Measurements from ENCODE around the gene TIPRL. TPM values are rescaled to one million over a fixed set of nuclear protein-coding genes. Genes with fewer than 3 reads are reported as not detected.
A peak's percentile ranks its signal among the peaks of the same experiment; 100 is the strongest.

Gene TIPRL
- total RNA-seq, 4 donors from 2014 or later, result 14.5 to 45.1 (median 23.7) TPM

- TF ChIP-seq CTCF (IDR thresholded peaks at IDR 0.05) (no peak), POLR2A (IDR thresholded peaks at IDR 0.05) (no peak)
- Histone ChIP-seq H3K4me3 (no peak overlapping the region), H3K27me3 (peaks cover 0 to 7% (median 0%) of the 10 kb centered on the region in 4 donors), H3K27ac (peak overlapping the region in 3 of 4 donors; percentile 84 to 90 (median 88)), H3K36me3 (no peaks in the 10 kb centered on the region), H3K9me3 (no peaks in the 10 kb centered on the region), H3K4me1 (peaks cover 12 to 38% (median 13%) of the 10 kb centered on the region in 3 donors)
- intact Hi-C loops (cut with DNase I), result no loop called here
- WGBS, 2 donors, result 49 to 60% methylated on average over 5 of the region's 5 CpGs
- no peak for DNase-seq
These were observed 40.6 kb upstream of the TIPRL start for GRCh38 chr1:168138134-168138533.

- Histone ChIP-seq H3K4me3 (no peak overlapping the region), H3K9me3 (no peaks in the 10 kb centered on the region), H3K36me3 (no peaks in the 10 kb centered on the region), H3K27ac (no peak overlapping the region), H3K27me3 (peaks cover 0 to 7% (median 0%) of the 10 kb centered on the region in 4 donors), H3K4me1 (peaks cover 12 to 37% (median 13%) of the 10 kb centered on the region in 3 donors)
- no peak for DNase-seq
- intact Hi-C loops (cut with DNase I), result no loop called here
- TF ChIP-seq CTCF (IDR thresholded peaks at IDR 0.05) (no peak), POLR2A (IDR thresholded peaks at IDR 0.05) (no peak)
These were observed 39.7 kb upstream of the TIPRL start for GRCh38 chr1:168139070-168139469.

GRCh38 chr1:168141871-168142385 lies 36.8 kb upstream of the TIPRL start:
- Histone ChIP-seq H3K27me3 (no peaks in the 10 kb centered on the region), H3K27ac (no peak overlapping the region), H3K4me3 (no peak overlapping the region), H3K36me3 (no peaks in the 10 kb centered on the region), H3K4me1 (peaks cover 0 to 18% (median 4%) of the 10 kb centered on the region in 3 donors), H3K9me3 (no peaks in the 10 kb centered on the region)
- DNase-seq, result no peak
- WGBS, 2 donors, result 78 to 90% methylated on average over 3 of the region's 3 CpGs
- no peak for TF ChIP-seq CTCF (IDR thresholded peaks at IDR 0.05)
- TF ChIP-seq POLR2A (IDR thresholded peaks at IDR 0.05), result no peak
- intact Hi-C loops (cut with DNase I), result no loop called here

- Histone ChIP-seq H3K27ac (no peak overlapping the region), H3K9me3 (no peaks in the 10 kb centered on the region), H3K36me3 (no peaks in the 10 kb centered on the region), H3K4me3 (no peak overlapping the region), H3K27me3 (no peaks in the 10 kb centered on the region), H3K4me1 (peaks cover 0 to 5% (median 0%) of the 10 kb centered on the region in 3 donors)
- WGBS, 2 donors, result 24 to 38% methylated on average over 9 to 10 of the region's 15 CpGs
- intact Hi-C loops (cut with DNase I), result loop anchor here (5.0 kb wide), 1 partner anchor 48 kb away; no protein-coding TSS in a partner anchor
- no peak for TF ChIP-seq POLR2A (IDR thresholded peaks at IDR 0.05)
- peak; percentile 78 to 99 (median 97) for TF ChIP-seq CTCF (IDR thresholded peaks at IDR 0.05)
- no peak for DNase-seq
These were observed 33.3 kb upstream of the TIPRL start for GRCh38 chr1:168145184-168146159.

GRCh38 chr1:168146160-168146539 lies 32.6 kb upstream of the TIPRL start:
- H3K4me3 ChIP-seq, result no peak overlapping the region
- peaks cover 0 to 5% (median 0%) of the 10 kb centered on the region in 3 donors for H3K4me1 ChIP-seq
- TF ChIP-seq CTCF (IDR thresholded peaks at IDR 0.05) (no peak), POLR2A (IDR thresholded peaks at IDR 0.05) (no peak)
- DNase-seq, result no peak
- no peaks in the 10 kb centered on the region for H3K27me3 ChIP-seq
- 53 to 56% methylated on average over 4 of the region's 5 CpGs for WGBS, 2 donors
- intact Hi-C loops (cut with DNase I), result loop anchor here (5.0 kb wide), 1 partner anchor 49 kb away; no protein-coding TSS in a partner anchor
- H3K9me3 ChIP-seq, result no peaks in the 10 kb centered on the region
- H3K36me3 ChIP-seq, result no peaks in the 10 kb centered on the region
- no peak overlapping the region for H3K27ac ChIP-seq

All from esophagus squamous epithelium (tissue), 5 donors.